Astrocyte (in vitro differentiated cells and primary cell): ENCODE measurements around the gene LDAF1. TPM values are rescaled to one million over a fixed set of nuclear protein-coding genes. Genes with fewer than 3 reads are reported as not detected.
A peak's percentile ranks its signal among the peaks of the same experiment; 100 is the strongest.

Experiments used
- DNase-seq: peaks from one replicate; pipeline ENCODE4 v3.0.0-alpha.2; 2010; ENCODE audit warnings: low read depth
- FAIRE-seq: peaks from 2 replicates; lab custom pipeline; 2011; peaks lifted over from hg19 to GRCh38; lab: Jason Lieb, UNC
- H2AFZ ChIP-seq: 2 replicates; pipeline ENCODE4 v1.6.0; 2012; ENCODE audit warnings: low read depth, low read length, inconsistent platforms
- H3K27ac ChIP-seq: 2 replicates; pipeline ENCODE4 v1.5.1; 2011; ENCODE audit warnings: low read depth, low read length, inconsistent platforms
- H3K27me3 ChIP-seq: 2 replicates; pipeline ENCODE4 v1.6.0; 2011; ENCODE audit warnings: low read length, inconsistent platforms; ENCODE audit not compliant: insufficient read depth
- H3K36me3 ChIP-seq: 2 replicates; pipeline ENCODE4 v1.5.1; 2011; ENCODE audit warnings: low read length, inconsistent platforms; ENCODE audit not compliant: insufficient read depth
- H3K4me1 ChIP-seq: 2 replicates; pipeline ENCODE4 v1.5.1; 2011; ENCODE audit warnings: low read length, inconsistent platforms; ENCODE audit not compliant: insufficient read depth
- H3K4me2 ChIP-seq: 2 replicates; pipeline ENCODE4 v1.6.0; 2012; ENCODE audit warnings: low read length, inconsistent platforms
- H3K4me3 ChIP-seq: 2 replicates; pipeline ENCODE4 v1.5.1; 2011; ENCODE audit warnings: low read depth, mild to moderate bottlenecking, low read length, inconsistent platforms; ENCODE audit not compliant: insufficient read depth
- H3K79me2 ChIP-seq: 2 replicates; pipeline ENCODE4 v1.6.0; 2012; ENCODE audit warnings: mild to moderate bottlenecking, low read length, inconsistent platforms; ENCODE audit not compliant: insufficient read depth
- H3K9ac ChIP-seq: 2 replicates; pipeline ENCODE4 v1.6.0; 2012; ENCODE audit warnings: mild to moderate bottlenecking, low read length, inconsistent platforms
- H3K9me3 ChIP-seq: 2 replicates; pipeline ENCODE4 v1.5.1; 2012; ENCODE audit warnings: low read depth, mild to moderate bottlenecking, low read length, inconsistent platforms; ENCODE audit not compliant: insufficient read depth
- H4K20me1 ChIP-seq: 2 replicates; pipeline ENCODE4 v1.6.0; 2012; ENCODE audit warnings: low read length, inconsistent platforms; ENCODE audit not compliant: insufficient read depth
- H3K27ac Mint-ChIP-seq: one replicate; pipeline ENCODE4 v1.8.0; 2021; ENCODE audit warnings: mild to moderate bottlenecking, mixed read lengths; ENCODE audit not compliant: unreplicated experiment
- H3K27me3 Mint-ChIP-seq: one replicate; pipeline ENCODE4 v1.8.0; 2021; ENCODE audit warnings: low read depth, mixed read lengths; ENCODE audit not compliant: unreplicated experiment
- H3K36me3 Mint-ChIP-seq: one replicate; pipeline ENCODE4 v1.8.0; 2021; ENCODE audit warnings: low read depth, mixed read lengths; ENCODE audit not compliant: unreplicated experiment
- H3K4me1 Mint-ChIP-seq: one replicate; pipeline ENCODE4 v1.8.0; 2021; ENCODE audit warnings: low read depth, mixed read lengths; ENCODE audit not compliant: unreplicated experiment
- H3K4me3 Mint-ChIP-seq: one replicate; pipeline ENCODE4 v1.8.0; 2021; ENCODE audit warnings: mild to moderate bottlenecking, moderate library complexity, mixed read lengths; ENCODE audit not compliant: unreplicated experiment
- H3K9me3 Mint-ChIP-seq: one replicate; pipeline ENCODE4 v1.8.0; 2021; ENCODE audit warnings: mild to moderate bottlenecking, mixed read lengths; ENCODE audit not compliant: unreplicated experiment
- CTCF ChIP-seq: IDR thresholded peaks from 2 replicates; pipeline ENCODE4 v1.5.1; 2011; ENCODE audit warnings: low read depth, mild to moderate bottlenecking, inconsistent platforms, low read length, moderate library complexity; ENCODE audit not compliant: insufficient read depth
- EZH2 ChIP-seq: IDR thresholded peaks from 2 replicates; pipeline ENCODE4 v1.6.1; 2012; ENCODE audit warnings: mild to moderate bottlenecking, low read length, inconsistent platforms; ENCODE audit not compliant: insufficient read depth
- total RNA-seq: library from RNA; stranded (reverse); gene quantifications from 2 replicates; pipeline ENCODE4 v1.2.1, GENCODE V29; 2021

The LDAF1 gene
- total RNA-seq, 1 donor from 2014 or later: 38.6 TPM

GRCh38 chr16:21185659-21186325, 27.3 kb downstream of the LDAF1 start:
- Histone ChIP-seq H3K27ac (no peak overlapping the region), H3K27me3 (no peaks in the 10 kb centered on the region), H4K20me1 (no peaks in the 10 kb centered on the region), H2AFZ (no peak overlapping the region), H3K4me3 (no peak overlapping the region), H3K4me2 (peak overlapping the region; percentile 35), H3K4me1 (peaks cover 10% of the 10 kb centered on the region), H3K79me2 (no peaks in the 10 kb centered on the region), H3K9ac (no peak overlapping the region), H3K36me3 (no peaks in the 10 kb centered on the region), H3K9me3 (no peaks in the 10 kb centered on the region)
- Mint-ChIP-seq H3K9me3 (peaks cover 6% of the 10 kb centered on the region), H3K4me3 (no peak overlapping the region), H3K27me3 (no peaks in the 10 kb centered on the region), H3K27ac (no peak overlapping the region), H3K36me3 (peaks cover 22% of the 10 kb centered on the region), H3K4me1 (peaks cover 14% of the 10 kb centered on the region)
- no peak for TF ChIP-seq CTCF
- no peak for TF ChIP-seq EZH2
- no peak for FAIRE-seq
- no peak for DNase-seq

GRCh38 chr16:21186326-21186691, 27.8 kb downstream of the LDAF1 start:
- no peaks in the 10 kb centered on the region for H3K79me2 ChIP-seq
- peaks cover 10% of the 10 kb centered on the region for H3K4me1 ChIP-seq
- TF ChIP-seq CTCF: no peak
- TF ChIP-seq EZH2: no peak
- H3K27ac ChIP-seq: no peak overlapping the region
- H3K4me3 ChIP-seq: no peak overlapping the region
- H2AFZ ChIP-seq: no peak overlapping the region
- no peaks in the 10 kb centered on the region for H3K9me3 ChIP-seq
- no peaks in the 10 kb centered on the region for H3K27me3 ChIP-seq
- Mint-ChIP-seq H3K4me1 (peaks cover 14% of the 10 kb centered on the region), H3K9me3 (peaks cover 4% of the 10 kb centered on the region), H3K27me3 (no peaks in the 10 kb centered on the region), H3K4me3 (no peak overlapping the region), H3K36me3 (peaks cover 18% of the 10 kb centered on the region), H3K27ac (no peak overlapping the region)
- DNase-seq (no peak), FAIRE-seq (no peak)
- H3K36me3 ChIP-seq: no peaks in the 10 kb centered on the region
- no peak overlapping the region for H3K9ac ChIP-seq
- H4K20me1 ChIP-seq: no peaks in the 10 kb centered on the region
- H3K4me2 ChIP-seq: peak overlapping the region; percentile 35

GRCh38 chr16:21189311-21189710, 30.8 kb downstream of the LDAF1 start:
- Mint-ChIP-seq H3K4me1 (peaks cover 14% of the 10 kb centered on the region), H3K4me3 (no peak overlapping the region), H3K27ac (no peak overlapping the region), H3K27me3 (peaks cover 8% of the 10 kb centered on the region), H3K9me3 (peaks cover 2% of the 10 kb centered on the region), H3K36me3 (no peaks in the 10 kb centered on the region)
- DNase-seq: no peak
- no peak for TF ChIP-seq CTCF
- TF ChIP-seq EZH2: no peak
- H3K27ac ChIP-seq: no peak overlapping the region
- no peak overlapping the region for H3K4me3 ChIP-seq
- H3K9ac ChIP-seq: no peak overlapping the region
- H3K4me2 ChIP-seq: no peak overlapping the region
- no peaks in the 10 kb centered on the region for H4K20me1 ChIP-seq
- peaks cover 5% of the 10 kb centered on the region for H3K27me3 ChIP-seq
- no peak for FAIRE-seq
- no peaks in the 10 kb centered on the region for H3K79me2 ChIP-seq
- no peaks in the 10 kb centered on the region for H3K36me3 ChIP-seq
- no peak overlapping the region for H2AFZ ChIP-seq
- peaks cover 10% of the 10 kb centered on the region for H3K4me1 ChIP-seq
- peaks cover 4% of the 10 kb centered on the region for H3K9me3 ChIP-seq
